HFF-Myc (cell line): ENCODE results near the gene MAB21L2.

ENCODE experiments used
- DNase-seq: peaks from one replicate; pipeline ENCODE4 v3.0.0-alpha.2; 2011; ENCODE audit warnings: low read depth; ENCODE audit errors: extremely low read depth
- H3K4me3 ChIP-seq: replicated peaks from 2 replicates; pipeline ENCODE4 v1.5.1; 2011; ENCODE audit warnings: low read depth, mild to moderate bottlenecking, control low read depth, low read length
- TF ChIP-seq, protein P1 (sequence below): IDR thresholded peaks from 2 replicates; pipeline ENCODE4 v1.5.1; 2012; ENCODE audit warnings: mild to moderate bottlenecking, low read depth, low read length, control low read depth; ENCODE audit errors: missing control alignments

The MAB21L2 gene

GRCh38 chr4:150588316-150588715 is 6.4 kb downstream of the MAB21L2 start:
- H3K4me3 ChIP-seq: no peak overlapping the region
- TF ChIP-seq, protein P1, sequence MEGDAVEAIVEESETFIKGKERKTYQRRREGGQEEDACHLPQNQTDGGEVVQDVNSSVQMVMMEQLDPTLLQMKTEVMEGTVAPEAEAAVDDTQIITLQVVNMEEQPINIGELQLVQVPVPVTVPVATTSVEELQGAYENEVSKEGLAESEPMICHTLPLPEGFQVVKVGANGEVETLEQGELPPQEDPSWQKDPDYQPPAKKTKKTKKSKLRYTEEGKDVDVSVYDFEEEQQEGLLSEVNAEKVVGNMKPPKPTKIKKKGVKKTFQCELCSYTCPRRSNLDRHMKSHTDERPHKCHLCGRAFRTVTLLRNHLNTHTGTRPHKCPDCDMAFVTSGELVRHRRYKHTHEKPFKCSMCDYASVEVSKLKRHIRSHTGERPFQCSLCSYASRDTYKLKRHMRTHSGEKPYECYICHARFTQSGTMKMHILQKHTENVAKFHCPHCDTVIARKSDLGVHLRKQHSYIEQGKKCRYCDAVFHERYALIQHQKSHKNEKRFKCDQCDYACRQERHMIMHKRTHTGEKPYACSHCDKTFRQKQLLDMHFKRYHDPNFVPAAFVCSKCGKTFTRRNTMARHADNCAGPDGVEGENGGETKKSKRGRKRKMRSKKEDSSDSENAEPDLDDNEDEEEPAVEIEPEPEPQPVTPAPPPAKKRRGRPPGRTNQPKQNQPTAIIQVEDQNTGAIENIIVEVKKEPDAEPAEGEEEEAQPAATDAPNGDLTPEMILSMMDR: no peak
- no peak for DNase-seq

DNA sequence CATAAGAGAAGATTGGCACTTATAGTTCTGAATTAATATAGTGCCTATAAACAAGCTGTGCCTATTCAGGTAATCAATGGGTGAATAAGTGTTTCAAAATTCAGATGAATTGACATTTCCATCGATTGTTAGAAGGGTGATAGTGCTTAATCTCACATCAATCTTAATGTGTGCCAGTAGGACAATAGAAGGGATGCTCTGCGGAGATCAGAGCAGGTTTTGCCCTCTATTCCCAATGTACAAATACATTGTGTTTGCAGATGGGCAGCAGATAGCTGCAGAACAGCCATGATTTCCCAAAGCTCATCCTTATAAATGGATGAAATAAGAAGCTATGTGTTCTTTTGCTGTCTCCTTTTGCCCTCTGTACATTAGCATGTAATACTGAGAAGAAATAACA is 7.2 kb downstream of the MAB21L2 start:
- DNase-seq: no peak
- H3K4me3 ChIP-seq: no peak overlapping the region
- TF ChIP-seq, protein P1: no peak

DNA sequence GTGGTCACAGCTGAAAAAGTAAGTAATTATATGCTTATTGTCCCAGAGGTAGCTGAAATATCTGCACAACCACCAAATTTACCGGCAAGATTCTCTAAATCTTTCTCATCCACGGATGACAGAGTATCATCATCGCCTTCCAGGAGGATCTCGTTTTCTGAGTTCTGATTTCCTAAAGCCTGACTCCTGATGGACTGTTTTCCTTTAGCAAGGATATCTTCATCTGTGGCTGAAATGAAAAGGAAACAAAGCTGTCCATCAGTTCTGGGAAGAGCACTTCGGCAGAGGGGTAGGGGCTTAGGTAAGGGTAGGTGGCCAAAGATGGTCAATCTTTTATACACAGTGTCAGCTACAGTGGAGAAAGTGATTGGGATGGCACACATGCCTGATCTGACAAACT is 8.7 kb downstream of the MAB21L2 start:
- DNase-seq: no peak
- no peak overlapping the region for H3K4me3 ChIP-seq
- TF ChIP-seq, protein P1: no peak

DNA sequence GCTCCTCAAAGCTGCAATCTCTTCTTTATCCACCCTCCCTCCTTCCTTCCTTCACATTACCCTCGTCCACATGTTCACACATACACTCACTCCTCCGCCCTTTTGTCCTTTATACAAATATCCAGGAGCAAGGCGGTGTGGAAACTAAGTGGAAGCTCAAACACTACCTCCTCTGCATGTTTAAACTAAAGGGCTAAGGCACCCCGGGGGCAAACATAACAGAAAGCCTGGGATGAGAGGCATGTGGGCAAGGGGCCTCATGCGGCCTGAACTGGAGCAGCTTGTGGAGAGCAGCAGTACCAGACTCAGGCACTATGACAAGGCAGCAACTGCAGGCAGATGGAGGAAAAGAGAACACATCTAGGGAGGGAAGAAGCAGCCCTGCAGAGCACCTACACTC is 9.5 kb downstream of the MAB21L2 start:
- no peak overlapping the region for H3K4me3 ChIP-seq
- DNase-seq: no peak
- TF ChIP-seq, protein P1: no peak

- DNase-seq: no peak
- TF ChIP-seq, protein P1: no peak
- no peak overlapping the region for H3K4me3 ChIP-seq
These were observed 10.0 kb downstream of the MAB21L2 start for GRCh38 chr4:150591904-150592303.

DNA sequence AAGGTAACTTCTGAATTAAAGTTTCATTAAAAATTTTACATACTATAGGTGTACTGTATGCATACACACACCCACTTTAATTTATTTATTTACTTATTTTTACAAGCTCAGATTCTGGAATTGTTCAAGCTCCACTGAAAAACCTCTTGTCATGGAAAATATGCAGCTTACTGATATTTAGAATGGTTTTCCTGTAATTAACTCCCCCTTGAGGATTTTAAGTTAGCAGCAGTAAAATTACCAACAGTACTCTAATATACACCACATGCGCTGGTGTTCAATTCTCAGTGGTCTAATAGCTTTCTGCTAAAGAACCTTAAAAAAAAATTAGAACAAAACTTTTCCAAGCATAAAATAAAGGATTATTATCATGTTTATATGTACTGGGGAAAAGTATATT is 12.0 kb downstream of the MAB21L2 start:
- TF ChIP-seq, protein P1: no peak
- no peak overlapping the region for H3K4me3 ChIP-seq
- DNase-seq: no peak

DNA sequence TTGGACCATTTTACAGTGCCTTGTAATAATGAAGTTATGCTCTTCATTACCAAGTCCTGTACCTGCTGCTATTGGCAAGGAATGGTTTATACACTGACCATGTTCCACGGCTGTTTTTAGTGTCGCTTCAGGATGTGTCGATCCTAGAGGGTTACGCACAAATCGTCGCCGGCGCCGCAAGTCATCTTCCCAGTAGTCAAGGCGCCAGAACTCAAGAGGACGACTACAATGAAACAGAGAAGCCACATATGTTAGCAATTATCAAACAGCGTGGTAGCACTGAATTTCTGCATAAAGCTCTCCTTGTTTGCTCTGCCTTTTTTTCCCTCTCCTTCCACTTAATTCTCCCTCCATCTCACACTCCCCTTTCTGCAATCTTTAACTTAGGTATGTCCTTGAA is 17.0 kb downstream of the MAB21L2 start:
- H3K4me3 ChIP-seq: no peak overlapping the region
- TF ChIP-seq, protein P1: no peak
- no peak for DNase-seq
